Adrenal gland (tissue), 12 donors: ENCODE data around the gene NEO1. TPM values are rescaled to one million over a fixed set of nuclear protein-coding genes. Genes with fewer than 3 reads are reported as not detected.

Experiments
- DNase-seq, 7 donors: peaks; one replicate each; pipeline ENCODE4 v3.0.0-alpha.2; 2019 to 2020
- H3K27ac ChIP-seq, 5 donors: fragments of 200-600 bp; sonication (generic) in 4 of 5; 1 replicate in 3 of 5; 2 replicates in 2 of 5; pipeline versions ENCODE4 v1.5.1 to v1.8.0; 2016 to 2020; ENCODE audit warnings: mild to moderate bottlenecking in 1 of 5
- H3K27me3 ChIP-seq: fragments of 200-600 bp; 2 replicates; pipeline ENCODE4 v1.8.0; 2021
- H3K36me3 ChIP-seq, 2 donors: fragments of 200-600 bp; replicated peaks in 1 of 2; 1 replicate in 1 of 2; 2 replicates in 1 of 2; pipeline versions ENCODE4 v1.5.1 to v1.8.0; 2018 to 2022
- H3K4me1 ChIP-seq, 2 donors: fragments of 200-600 bp; replicated peaks in 1 of 2; 1 replicate in 1 of 2; 2 replicates in 1 of 2; pipeline versions ENCODE4 v1.5.1 to v1.8.0; 2018 to 2021
- H3K4me3 ChIP-seq, 4 donors: fragments of 200-600 bp; sonication (generic) in 3 of 4; one replicate each; pipeline ENCODE4 v1.5.1; 2016 to 2018
- H3K9me3 ChIP-seq, 3 donors: fragments of 200-600 bp; sonication (generic) in 1 of 3; replicated peaks in 1 of 3; 1 replicate in 2 of 3; 2 replicates in 1 of 3; pipeline versions ENCODE4 v1.5.1 to v1.8.0; 2016 to 2021
- CTCF ChIP-seq, 6 experiments: fragments of 450-650 bp in 4 of 6; fragments of 200-600 bp in 2 of 6; sonication (generic) in 1 of 6; IDR thresholded peaks; 1 replicate in 5 of 6; 2 replicates in 1 of 6; pipeline versions ENCODE4 v1.5.1 to v1.8.0; 2016 to 2021; ENCODE audit warnings: antibody characterized with exemption in 6 of 6, mild to moderate bottlenecking in 2 of 6, moderate library complexity in 1 of 6
- POLR2A ChIP-seq, 2 donors: fragments of 450-650 bp; IDR thresholded peaks; one replicate each; pipeline ENCODE4 v1.6.1; 2017; ENCODE audit warnings: antibody characterized with exemption in 2 of 2, mild to moderate bottlenecking in 2 of 2, moderate library complexity in 1 of 2
- WGBS, 4 donors: extraction: QIAGEN DNeasy Blood & Tissue Kit in 2 of 4; methylation state at CpG; one replicate each; pipeline versions ENCODE4 v1.1.5 to v1.1.7; 2013 to 2017; 5-methylcytosine and 5-hydroxymethylcytosine counted together
- intact Hi-C, 2 donors: fragments of 100-400 bp; cut with DNase I; formaldehyde crosslinking; loops; one replicate each; pipeline versions ENCODE4 v1.14.1 to v1.15.0; 2022 to 2023
- polyA plus RNA-seq, 3 donors: library from polyadenylated mRNA; stranded (reverse); fragments of 200-250 nt in 2 of 3; fragments of 350-450 nt in 1 of 3; fragmentation: Illumina TruSeq in 1 of 3; extraction: RNeasy Lipid Tissue Mini Kit (QIAGEN cat#74804) in 1 of 3; gene quantifications; one replicate each; pipeline ENCODE4 v1.2.3, GENCODE V29; 2013 to 2014
- total RNA-seq, 9 donors: library from RNA; depleted of rRNA in 4 of 9; stranded (reverse); fragments of >200 nt in 4 of 9; fragments of 120-200 nt in 1 of 9; fragmentation: NEBNext Ultra II Directional in 1 of 9; extraction: Animal tissue kit (Norgen Biotek cat#: 25700) in 1 of 9; gene quantifications; one replicate each; pipeline versions ENCODE4 v1.1.0 to v1.2.4, GENCODE V29; 2013 to 2023
- donor health status: healthy with polysubstance abuse.
- donor health status: Bipolar disorder and iron deficiency.
- donor health status: DM: yes; HTN: yes; CAD: no.
- donor health status: DM: no; HTN: no; CAD: no.
- donor health status: DM: no; HTN: no; CAD: no.
- donor health status: DM: yes; HTN: yes; CAD: no.

Gene NEO1
- total and polyA plus RNA-seq, 12 donors: 5.7 to 28.6 (median 17.1) TPM

GRCh38 chr15:73176598-73176997 lies 124.3 kb downstream of the NEO1 start:
- intact Hi-C loops: no loop called here
- H3K27me3 ChIP-seq: no peaks in the 10 kb centered on the region
- TF ChIP-seq POLR2A (IDR thresholded peaks at IDR 0.05): no peak
- no peak for TF ChIP-seq CTCF (IDR thresholded peaks at IDR 0.05)
- no peak overlapping the region for H3K27ac ChIP-seq
- no peaks in the 10 kb centered on the region for H3K36me3 ChIP-seq
- H3K4me1 ChIP-seq: no peaks in the 10 kb centered on the region
- WGBS, 4 donors: 92 to 98% (median 93%) methylated on average over 2 of the region's 2 CpGs
- no peaks in the 10 kb centered on the region for H3K9me3 ChIP-seq
- H3K4me3 ChIP-seq: no peak overlapping the region
- no peak for DNase-seq

- Histone ChIP-seq H3K4me1 (no peaks in the 10 kb centered on the region), H3K36me3 (no peaks in the 10 kb centered on the region), H3K27ac (no peak overlapping the region), H3K9me3 (no peaks in the 10 kb centered on the region), H3K27me3 (no peaks in the 10 kb centered on the region), H3K4me3 (no peak overlapping the region)
- no peak for DNase-seq
- intact Hi-C loops: no loop called here
- TF ChIP-seq POLR2A (IDR thresholded peaks at IDR 0.05) (no peak), CTCF (IDR thresholded peaks at IDR 0.05) (no peak)
- WGBS, 4 donors: 90 to 97% (median 92%) methylated on average over 3 of the region's 3 CpGs
Measured at GRCh38 chr15:73183071-73183470, 130.8 kb downstream of the NEO1 start.

GRCh38 chr15:73190189-73190601 lies 137.9 kb downstream of the NEO1 start:
- Histone ChIP-seq H3K9me3 (no peaks in the 10 kb centered on the region), H3K27me3 (no peaks in the 10 kb centered on the region), H3K27ac (peak overlapping the region; percentile 28 to 79 (median 46)), H3K4me1 (peaks cover 0 to 13% of the 10 kb centered on the region in 2 donors), H3K36me3 (no peaks in the 10 kb centered on the region), H3K4me3 (peak overlapping the region in 1 of 4 donors; percentile 21)
- no peak for DNase-seq
- intact Hi-C loops: no loop called here
- TF ChIP-seq CTCF (IDR thresholded peaks at IDR 0.05): no peak
- 29 to 41% (median 33%) methylated on average over 2 of the region's 2 CpGs for WGBS, 4 donors

- Histone ChIP-seq H3K4me1 (peaks cover 0 to 7% of the 10 kb centered on the region in 2 donors), H3K9me3 (no peaks in the 10 kb centered on the region), H3K27ac (no peak overlapping the region), H3K36me3 (no peaks in the 10 kb centered on the region), H3K4me3 (no peak overlapping the region), H3K27me3 (no peaks in the 10 kb centered on the region)
- 99 to 100% (median 100%) methylated on average over 1 of the region's 1 CpG for WGBS, 4 donors
- intact Hi-C loops: no loop called here
- no peak for DNase-seq
- TF ChIP-seq POLR2A (IDR thresholded peaks at IDR 0.05) (no peak), CTCF (IDR thresholded peaks at IDR 0.05) (no peak)
Measured at GRCh38 chr15:73195166-73195565, 142.9 kb downstream of the NEO1 start.
